IPS-18c (cell line): Measurements from ENCODE around the gene TLE5.
"Not testable (repeated sequence)": the region's sequence is repeated elsewhere in the genome, so short reads cannot be mapped to it uniquely, and the experiment has no call there.

Experiments used
- H3K4me3 ChIP-seq: 2 replicates; pipeline ENCODE4 v1.7.0; 2013; ENCODE audit warnings: low read depth, mild to moderate bottlenecking, low read length, moderate library complexity; ENCODE audit not compliant: insufficient read depth
- H3K9me3 ChIP-seq: one replicate; pipeline ENCODE4 v1.6.1; 2013; ENCODE audit warnings: mild to moderate bottlenecking, low read length, moderate library complexity; ENCODE audit not compliant: control insufficient read depth, insufficient read depth

The TLE5 gene

GRCh38 chr19:3098515-3099346 lies 36.4 kb upstream of the TLE5 start:
- Histone ChIP-seq H3K4me3 (no peak overlapping the region), H3K9me3 (no peaks in the 10 kb centered on the region)

GRCh38 chr19:3098141-3098514 lies 35.8 kb upstream of the TLE5 start:
- Histone ChIP-seq H3K4me3 (no peak overlapping the region), H3K9me3 (no peaks in the 10 kb centered on the region)

GRCh38 chr19:3097442-3097871 lies 35.2 kb upstream of the TLE5 start:
- H3K4me3 ChIP-seq, result no peak overlapping the region

GRCh38 chr19:3096902-3097326 lies 34.6 kb upstream of the TLE5 start:
- no peaks in the 10 kb centered on the region for H3K9me3 ChIP-seq
- H3K4me3 ChIP-seq, result no peak overlapping the region

More at GRCh38 chr19:3097442-3097871, 35.2 kb upstream of the TLE5 start:
- no peaks in the 10 kb centered on the region for H3K9me3 ChIP-seq

- peak overlapping the region; percentile 74 for H3K4me3 ChIP-seq
Measured at GRCh38 chr19:3096267-3096901, 34.1 kb upstream of the TLE5 start.

GRCh38 chr19:3095441-3096191 lies 33.3 kb upstream of the TLE5 start:
- H3K9me3 ChIP-seq, result no peaks in the 10 kb centered on the region

More at GRCh38 chr19:3096267-3096901, 34.1 kb upstream of the TLE5 start:
- H3K9me3 ChIP-seq, result no peaks in the 10 kb centered on the region

GRCh38 chr19:3094601-3095440 lies 32.5 kb upstream of the TLE5 start:
- H3K9me3 ChIP-seq, result no peaks in the 10 kb centered on the region
- peak overlapping the region; percentile 74 for H3K4me3 ChIP-seq

More at GRCh38 chr19:3095441-3096191, 33.3 kb upstream of the TLE5 start:
- peak overlapping the region; percentile 74 for H3K4me3 ChIP-seq

- H3K9me3 ChIP-seq, H3K4me3 ChIP-seq: not testable (repeated sequence)
Measured at GRCh38 chr19:3089299-3089855, 27.1 kb upstream of the TLE5 start.

GRCh38 chr19:3087769-3088168 lies 25.5 kb upstream of the TLE5 start:
- Histone ChIP-seq H3K4me3 (no peak overlapping the region), H3K9me3 (no peaks in the 10 kb centered on the region)

GRCh38 chr19:3084943-3085342 lies 22.6 kb upstream of the TLE5 start:
- Histone ChIP-seq H3K9me3 (no peaks in the 10 kb centered on the region), H3K4me3 (no peak overlapping the region)

- Histone ChIP-seq H3K9me3 (no peaks in the 10 kb centered on the region), H3K4me3 (no peak overlapping the region)
Measured at GRCh38 chr19:3083964-3084363, 21.7 kb upstream of the TLE5 start.

- H3K9me3 ChIP-seq, result no peaks in the 10 kb centered on the region
- H3K4me3 ChIP-seq, result no peak overlapping the region
Measured at GRCh38 chr19:3082331-3082730, 20.0 kb upstream of the TLE5 start.

- Histone ChIP-seq H3K4me3 (no peak overlapping the region), H3K9me3 (no peaks in the 10 kb centered on the region)
Measured at GRCh38 chr19:3080286-3080685, 18.0 kb upstream of the TLE5 start.

- Histone ChIP-seq H3K9me3 (no peaks in the 10 kb centered on the region), H3K4me3 (no peak overlapping the region)
Measured at GRCh38 chr19:3079578-3079977, 17.3 kb upstream of the TLE5 start.

GRCh38 chr19:3075605-3076431 lies 13.5 kb upstream of the TLE5 start:
- Histone ChIP-seq H3K9me3 (no peaks in the 10 kb centered on the region), H3K4me3 (peak overlapping the region; percentile 28)
